Tibial nerve (tissue), 4 donors: ENCODE results near the gene CSNK1D. TPM values are rescaled to one million over a fixed set of nuclear protein-coding genes. Genes with fewer than 3 reads are reported as not detected.

Experiments used
- DNase-seq, 2 donors: peaks; one replicate each; pipeline ENCODE4 v3.0.0-alpha.2; 2019; ENCODE audit warnings: low spot score in 2 of 2
- H3K27ac ChIP-seq, 4 donors: fragments of 200-600 bp; sonication (generic) in 3 of 4; one replicate each; pipeline ENCODE4 v1.5.1; 2017 to 2019; ENCODE audit warnings: mild to moderate bottlenecking in 1 of 4
- H3K27me3 ChIP-seq, 2 donors: fragments of 200-600 bp; sonication (generic) in 1 of 2; one replicate each; pipeline versions ENCODE4 v1.5.1 to v1.6.0; 2017 to 2019
- H3K36me3 ChIP-seq, 3 donors: fragments of 200-600 bp; sonication (generic); one replicate each; pipeline ENCODE4 v1.5.1; 2018 to 2019
- H3K4me1 ChIP-seq, 4 donors: fragments of 200-600 bp; sonication (generic) in 3 of 4; one replicate each; pipeline ENCODE4 v1.5.1; 2017 to 2019
- H3K4me3 ChIP-seq, 4 donors: fragments of 200-600 bp; sonication (generic) in 3 of 4; one replicate each; pipeline ENCODE4 v1.5.1; 2017 to 2019; ENCODE audit warnings: mild to moderate bottlenecking in 1 of 4, moderate library complexity in 1 of 4
- H3K9me3 ChIP-seq, 4 donors: fragments of 200-600 bp; sonication (generic) in 3 of 4; one replicate each; pipeline ENCODE4 v1.5.1; 2017 to 2019
- CTCF ChIP-seq, 5 experiments: fragments of 200-600 bp in 3 of 5; fragments of 450-650 bp in 2 of 5; sonication (generic) in 3 of 5; IDR thresholded peaks; one replicate each; pipeline ENCODE4 v1.5.1; 2016 to 2019; ENCODE audit warnings: antibody characterized with exemption in 5 of 5, mild to moderate bottlenecking in 3 of 5, moderate library complexity in 2 of 5
- EP300 ChIP-seq, 2 donors: sonication (generic); formaldehyde crosslinking; IDR thresholded peaks; one replicate each; pipeline ENCODE4 v1.6.1; 2017; ENCODE audit warnings: antibody characterized with exemption in 2 of 2, mild to moderate bottlenecking in 1 of 2
- POLR2A ChIP-seq, 2 donors: fragments of 450-650 bp; IDR thresholded peaks; one replicate each; pipeline ENCODE4 v1.6.1; 2017; ENCODE audit warnings: antibody characterized with exemption in 2 of 2, mild to moderate bottlenecking in 2 of 2, moderate library complexity in 2 of 2
- WGBS, 2 donors: methylation state at CpG; one replicate each; pipeline ENCODE4 v1.1.5; 2018; 5-methylcytosine and 5-hydroxymethylcytosine counted together
- total RNA-seq, 4 donors: library from RNA; depleted of rRNA; stranded (reverse); fragments of >200 nt; gene quantifications; one replicate each; pipeline ENCODE4 v1.1.0, GENCODE V29; 2016

Gene CSNK1D
- total RNA-seq, 4 donors from 2014 or later: 93.9 to 160 (median 124) TPM

DNA sequence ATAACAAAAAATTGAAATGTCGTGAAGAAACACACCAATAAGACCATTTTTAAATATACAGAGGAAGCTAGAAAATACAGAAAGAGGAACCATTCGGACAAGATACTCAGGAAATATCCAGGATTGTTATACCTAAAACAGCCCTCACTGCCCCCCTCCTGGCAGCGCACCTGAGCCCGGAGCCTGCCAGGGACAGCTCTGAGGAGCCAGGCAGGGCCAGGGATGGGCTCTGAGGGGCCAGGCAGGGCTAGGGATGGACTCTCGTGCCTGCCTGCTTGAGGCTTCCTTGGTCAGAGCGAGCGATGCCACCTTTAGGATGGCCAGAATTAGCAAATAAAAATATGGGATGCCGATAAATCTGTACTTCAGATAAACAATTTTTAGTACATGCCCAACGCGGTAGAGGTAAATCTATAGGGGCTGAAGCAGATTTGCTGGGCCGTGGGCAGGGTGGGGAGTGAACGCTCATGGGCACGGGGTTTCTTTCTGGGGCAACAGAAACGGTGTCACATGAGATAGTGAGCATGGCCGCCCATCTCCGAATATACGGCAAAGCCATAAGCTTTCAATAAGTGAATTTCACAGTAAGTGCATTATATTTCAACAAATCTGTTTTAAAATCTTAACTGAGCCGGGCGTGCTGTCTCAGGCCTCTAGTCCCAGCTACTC lies 18.2 kb upstream of the CSNK1D start:
- no peak for DNase-seq
- 81 to 89% methylated on average over 19 of the region's 19 CpGs for WGBS, 2 donors
- no peaks in the 10 kb centered on the region for H3K36me3 ChIP-seq
- peak overlapping the region; percentile 61 to 96 (median 82) for H3K4me3 ChIP-seq
- H3K4me1 ChIP-seq: peaks cover 0 to 34% (median 20%) of the 10 kb centered on the region in 4 donors
- H3K27me3 ChIP-seq: no peaks in the 10 kb centered on the region
- H3K9me3 ChIP-seq: no peaks in the 10 kb centered on the region
- no peak for TF ChIP-seq POLR2A (IDR thresholded peaks at IDR 0.05)
- TF ChIP-seq EP300 (IDR thresholded peaks at IDR 0.05): no peak
- no peak for TF ChIP-seq CTCF (IDR thresholded peaks at IDR 0.05)
- peak overlapping the region; percentile 95 to 98 (median 96) for H3K27ac ChIP-seq

DNA sequence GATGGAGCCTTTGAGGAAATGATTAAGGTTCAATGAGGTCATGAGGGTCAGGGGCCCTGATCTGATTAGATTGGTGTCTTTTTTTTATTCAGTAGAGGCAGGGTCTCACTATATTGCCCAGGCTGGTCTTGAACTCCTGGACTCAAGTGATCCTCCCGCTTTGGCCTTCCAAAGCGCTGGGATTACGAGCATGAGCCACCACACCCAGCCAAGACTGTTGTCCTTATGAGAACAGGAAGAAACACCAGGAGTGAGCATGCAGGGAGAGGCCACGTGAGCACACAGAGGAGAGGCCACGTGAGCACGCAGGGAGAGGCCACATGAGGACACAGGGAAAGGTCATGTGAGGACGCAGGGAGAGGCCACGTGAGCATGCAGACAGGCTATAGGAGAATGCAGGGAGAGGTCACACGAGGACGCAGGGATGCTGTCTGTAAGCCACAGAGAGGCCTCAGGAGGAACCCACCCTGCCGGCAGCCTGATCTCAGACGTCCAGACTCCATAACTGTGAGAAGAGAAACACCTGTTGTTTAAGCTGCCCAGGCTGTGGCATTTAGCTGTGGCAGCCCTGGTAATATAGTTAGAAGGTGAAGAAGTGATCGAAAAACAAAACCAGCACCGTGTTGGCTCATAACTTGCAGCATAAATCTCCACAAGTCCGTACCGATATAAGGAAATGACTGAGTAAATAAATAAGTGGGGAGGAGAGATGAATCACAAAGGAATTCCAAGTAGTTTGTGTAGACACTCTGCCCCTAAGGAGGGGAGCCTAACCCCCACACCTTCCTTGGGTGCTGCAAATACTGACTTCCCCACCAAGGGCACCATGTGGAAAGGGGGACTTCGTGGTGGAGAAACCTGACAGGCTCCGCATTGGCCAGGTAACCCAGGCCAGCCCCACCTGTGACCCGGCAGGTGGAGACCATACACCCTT lies 14.6 kb upstream of the CSNK1D start:
- no peaks in the 10 kb centered on the region for H3K27me3 ChIP-seq
- 72 to 73% methylated on average over 19 of the region's 19 CpGs for WGBS, 2 donors
- H3K27ac ChIP-seq: peak overlapping the region in 2 of 4 donors; percentile 23 to 29
- H3K4me3 ChIP-seq: no peak overlapping the region
- TF ChIP-seq POLR2A (IDR thresholded peaks at IDR 0.05): no peak
- TF ChIP-seq EP300 (IDR thresholded peaks at IDR 0.05): peak in 1 of 2 donors; percentile 18
- peaks cover 0 to 37% (median 13%) of the 10 kb centered on the region in 4 donors for H3K4me1 ChIP-seq
- DNase-seq: no peak
- no peaks in the 10 kb centered on the region for H3K36me3 ChIP-seq
- no peaks in the 10 kb centered on the region for H3K9me3 ChIP-seq

GRCh38 chr17:82287013-82287867 lies 13.7 kb upstream of the CSNK1D start:
- peak overlapping the region in 1 of 4 donors; percentile 29 for H3K27ac ChIP-seq
- H3K9me3 ChIP-seq: no peaks in the 10 kb centered on the region
- TF ChIP-seq EP300 (IDR thresholded peaks at IDR 0.05): no peak
- TF ChIP-seq CTCF (IDR thresholded peaks at IDR 0.05): no peak
- no peak for DNase-seq
- no peak overlapping the region for H3K4me3 ChIP-seq
- H3K36me3 ChIP-seq: no peaks in the 10 kb centered on the region
- 86 to 92% methylated on average over 9 of the region's 9 CpGs for WGBS, 2 donors
- H3K27me3 ChIP-seq: no peaks in the 10 kb centered on the region
- peaks cover 0 to 43% (median 16%) of the 10 kb centered on the region in 4 donors for H3K4me1 ChIP-seq

DNA sequence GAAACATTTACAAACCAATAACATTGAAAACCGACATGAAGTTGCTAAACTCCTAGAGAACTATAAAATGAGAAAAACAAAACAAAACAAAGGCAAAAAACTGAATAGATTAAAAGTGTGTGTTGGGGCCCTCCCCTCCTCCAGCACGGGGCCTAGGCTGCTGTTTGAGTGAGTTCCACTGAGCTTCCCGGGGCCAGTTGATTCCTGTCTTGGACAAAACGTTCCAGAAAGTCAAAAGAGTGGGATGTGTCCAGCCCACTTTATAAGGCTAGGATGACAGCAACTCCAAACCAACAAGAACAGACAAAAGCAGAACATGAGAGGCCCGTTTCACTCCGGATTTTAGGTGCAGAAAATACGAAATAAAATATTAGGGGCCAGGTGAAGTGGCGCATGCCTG lies 11.6 kb upstream of the CSNK1D start:
- 31 to 37% methylated on average over 8 of the region's 8 CpGs for WGBS, 2 donors
- peak overlapping the region; percentile 69 to 87 (median 70) for H3K27ac ChIP-seq
- TF ChIP-seq EP300 (IDR thresholded peaks at IDR 0.05) (peak; percentile 36 to 76), CTCF (IDR thresholded peaks at IDR 0.05) (no peak)
- H3K4me3 ChIP-seq: no peak overlapping the region
- no peaks in the 10 kb centered on the region for H3K9me3 ChIP-seq
- no peaks in the 10 kb centered on the region for H3K36me3 ChIP-seq
- no peaks in the 10 kb centered on the region for H3K27me3 ChIP-seq
- no peak for DNase-seq
- peaks cover 0 to 47% (median 10%) of the 10 kb centered on the region in 4 donors for H3K4me1 ChIP-seq

- no peak for DNase-seq
- TF ChIP-seq EP300 (IDR thresholded peaks at IDR 0.05) (no peak), POLR2A (IDR thresholded peaks at IDR 0.05) (no peak), CTCF (IDR thresholded peaks at IDR 0.05) (no peak)
- Histone ChIP-seq H3K4me3 (no peak overlapping the region), H3K9me3 (no peaks in the 10 kb centered on the region), H3K36me3 (peaks cover 0 to under 1% (median 0%) of the 10 kb centered on the region in 3 donors), H3K27me3 (no peaks in the 10 kb centered on the region), H3K27ac (peak overlapping the region in 1 of 4 donors; percentile 87), H3K4me1 (peaks cover 0 to 47% (median 10%) of the 10 kb centered on the region in 4 donors)
- 24 to 39% methylated on average over 13 of the region's 13 CpGs for WGBS, 2 donors
Measured at GRCh38 chr17:82283208-82283749, 9.8 kb upstream of the CSNK1D start.
